Upper lobe of right lung (tissue), 1 donor: ENCODE data around the gene NPPC. TPM values are rescaled to one million over a fixed set of nuclear protein-coding genes. Genes with fewer than 3 reads are reported as not detected.
A peak's percentile ranks its signal among the peaks of the same experiment; 100 is the strongest.

Experiments used
- ATAC-seq: fragments of 200-7000 bp; cut with Tn5 transposase; one replicate; pipeline ENCODE4 v1.9.1; 2020; ENCODE audit warnings: mild to moderate bottlenecking, moderate library complexity
- DNase-seq: peaks from one replicate; pipeline ENCODE4 v3.0.0-alpha.2; 2020
- H3K27ac ChIP-seq: fragments of 200-600 bp; one replicate; pipeline ENCODE4 v1.8.0; 2022
- H3K27me3 ChIP-seq: fragments of 200-600 bp; one replicate; pipeline ENCODE4 v1.8.0; 2022; ENCODE audit warnings: mild to moderate bottlenecking
- H3K36me3 ChIP-seq: fragments of 200-600 bp; one replicate; pipeline ENCODE4 v1.8.0; 2022
- H3K4me1 ChIP-seq: fragments of 200-600 bp; one replicate; pipeline ENCODE4 v1.8.0; 2022
- H3K4me3 ChIP-seq: fragments of 200-600 bp; one replicate; pipeline ENCODE4 v1.8.0; 2022; ENCODE audit warnings: mild to moderate bottlenecking
- H3K9me3 ChIP-seq: fragments of 200-600 bp; one replicate; pipeline ENCODE4 v1.8.0; 2022
- CTCF ChIP-seq: fragments of 200-600 bp; IDR thresholded peaks from one replicate; pipeline ENCODE4 v1.8.0; 2022; ENCODE audit warnings: antibody characterized with exemption
- intact Hi-C: fragments of 100-400 bp; cut with DNase I; formaldehyde crosslinking; loops from one replicate; pipeline ENCODE4 v1.11.0; 2022
- total RNA-seq: library from RNA; stranded (reverse); fragmentation: NEBNext Ultra II Directional; extraction: Animal tissue kit (Norgen Biotek cat#: 25700); gene quantifications from one replicate; pipeline ENCODE4 v1.2.1, GENCODE V29; 2021
- donor health status: DM: no; HTN: yes; CAD: no; lungs with severe emphysema.

Gene NPPC
- total RNA-seq, 1 donor from 2014 or later: not detected

- no peaks in the 10 kb centered on the region for H3K27me3 ChIP-seq
- H3K4me3 ChIP-seq: no peak overlapping the region
- intact Hi-C loops: no loop called here
- TF ChIP-seq CTCF: no peak
- H3K27ac ChIP-seq: no peak overlapping the region
- H3K9me3 ChIP-seq: no peaks in the 10 kb centered on the region
- no peaks in the 10 kb centered on the region for H3K36me3 ChIP-seq
- no peak for DNase-seq
- no peaks in the 10 kb centered on the region for H3K4me1 ChIP-seq
- no peak for ATAC-seq
Measured at GRCh38 chr2:231894566-231895380, 31.4 kb downstream of the NPPC start.

- intact Hi-C loops: no loop called here
- ATAC-seq: no peak
- no peak for TF ChIP-seq CTCF
Measured at GRCh38 chr2:231891514-231891905, 34.7 kb downstream of the NPPC start.

GRCh38 chr2:231890896-231891513 lies 35.2 kb downstream of the NPPC start:
- H3K4me3 ChIP-seq: no peak overlapping the region
- H3K27me3 ChIP-seq: no peaks in the 10 kb centered on the region
- intact Hi-C loops: no loop called here
- no peaks in the 10 kb centered on the region for H3K36me3 ChIP-seq
- H3K4me1 ChIP-seq: no peaks in the 10 kb centered on the region
- TF ChIP-seq CTCF: no peak
- no peaks in the 10 kb centered on the region for H3K9me3 ChIP-seq
- peak; percentile 47 for DNase-seq
- peak; percentile 28 for ATAC-seq
- no peak overlapping the region for H3K27ac ChIP-seq

More at GRCh38 chr2:231891514-231891905, 34.7 kb downstream of the NPPC start:
- H3K9me3 ChIP-seq: no peaks in the 10 kb centered on the region
- DNase-seq: peak; percentile 13
- H3K27me3 ChIP-seq: no peaks in the 10 kb centered on the region
- H3K36me3 ChIP-seq: no peaks in the 10 kb centered on the region
- H3K27ac ChIP-seq: no peak overlapping the region
- H3K4me1 ChIP-seq: no peaks in the 10 kb centered on the region
- no peak overlapping the region for H3K4me3 ChIP-seq

- H3K4me3 ChIP-seq: no peak overlapping the region
- no peak for ATAC-seq
- peak; percentile 25 for DNase-seq
Measured at GRCh38 chr2:231887756-231888155, 38.4 kb downstream of the NPPC start.

GRCh38 chr2:231886071-231886681 lies 40.0 kb downstream of the NPPC start:
- Histone ChIP-seq H3K4me1 (no peaks in the 10 kb centered on the region), H3K27ac (no peak overlapping the region), H3K27me3 (peaks cover 11% of the 10 kb centered on the region), H3K9me3 (no peaks in the 10 kb centered on the region), H3K4me3 (no peak overlapping the region), H3K36me3 (no peaks in the 10 kb centered on the region)
- intact Hi-C loops: no loop called here
- TF ChIP-seq CTCF: no peak
- no peak for ATAC-seq
- DNase-seq: no peak

More at GRCh38 chr2:231887756-231888155, 38.4 kb downstream of the NPPC start:
- no peak overlapping the region for H3K27ac ChIP-seq
- no peaks in the 10 kb centered on the region for H3K4me1 ChIP-seq
- H3K36me3 ChIP-seq: no peaks in the 10 kb centered on the region
- no peaks in the 10 kb centered on the region for H3K9me3 ChIP-seq
- no peak for TF ChIP-seq CTCF
- intact Hi-C loops: no loop called here
- H3K27me3 ChIP-seq: peaks cover 3% of the 10 kb centered on the region
